CD4-positive, alpha-beta T cell treated with Interleukin-1 beta for 1 hour (primary cell): ENCODE measurements around the gene ALB.

Experiments
- DNase-seq, 2 donors: peaks; one replicate each; pipeline ENCODE4 v3.0.0-alpha.2; 2020 to 2022

The ALB gene

DNA sequence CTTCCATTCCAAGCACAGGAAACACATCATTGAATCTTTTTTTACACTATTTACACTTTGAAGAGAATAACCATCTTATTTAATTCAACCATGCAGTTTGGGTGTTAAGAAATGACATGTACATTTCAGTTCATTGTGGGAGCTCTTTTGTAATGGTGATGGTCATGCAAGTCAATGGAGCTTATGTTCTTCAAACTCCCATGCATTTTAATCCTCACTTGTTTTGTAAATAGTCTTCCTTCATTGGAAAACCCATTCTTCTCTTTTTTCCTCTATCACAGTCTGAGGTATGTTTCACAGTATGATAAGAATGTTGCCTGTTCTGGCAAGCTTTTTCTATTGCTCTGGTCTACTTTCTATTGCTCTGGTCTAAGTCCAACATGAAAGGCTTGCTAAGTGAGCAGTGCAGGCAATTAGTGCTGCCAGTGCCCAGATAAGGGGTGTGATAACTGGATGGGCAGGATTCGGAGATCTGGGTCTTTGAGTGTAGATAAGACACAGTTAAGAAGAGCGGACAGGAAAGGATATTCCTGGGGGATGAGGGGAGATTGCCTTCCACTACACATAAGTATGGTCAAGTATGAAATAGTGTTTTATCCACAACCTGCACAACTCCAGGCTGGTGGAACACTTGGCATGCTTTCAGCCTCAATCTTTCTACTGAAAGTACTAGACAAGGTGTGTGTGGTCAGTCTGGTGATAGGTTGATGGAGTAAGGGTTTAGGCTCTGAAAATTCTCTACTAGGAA lies 49.0 kb downstream of the ALB start:
- DNase-seq, result no peak

- no peak for DNase-seq
Measured at GRCh38 chr4:73453701-73454005, 49.6 kb downstream of the ALB start.

DNA sequence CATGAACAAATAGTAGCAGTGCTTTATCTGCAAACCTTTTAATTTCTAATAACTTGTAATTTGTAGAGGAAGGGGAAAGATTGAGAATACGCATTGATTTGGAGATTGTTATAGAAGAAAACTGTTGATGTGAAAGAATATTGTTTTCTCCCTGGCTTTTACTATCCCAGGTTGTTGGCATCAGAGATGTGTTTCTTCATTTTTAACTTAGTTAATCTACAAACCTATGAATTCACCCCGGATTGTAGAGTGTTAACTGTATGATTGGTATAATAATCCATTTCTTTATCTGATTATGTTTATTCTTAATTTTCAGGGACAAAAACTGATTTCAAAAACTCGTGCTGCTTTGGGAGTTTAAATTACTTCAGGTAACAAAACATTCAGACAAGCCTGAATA lies 50.8 kb downstream of the ALB start:
- DNase-seq, result no peak

GRCh38 chr4:73456177-73457022 lies 52.3 kb downstream of the ALB start:
- no peak for DNase-seq

GRCh38 chr4:73458184-73459047 lies 54.3 kb downstream of the ALB start:
- DNase-seq, result no peak

DNA sequence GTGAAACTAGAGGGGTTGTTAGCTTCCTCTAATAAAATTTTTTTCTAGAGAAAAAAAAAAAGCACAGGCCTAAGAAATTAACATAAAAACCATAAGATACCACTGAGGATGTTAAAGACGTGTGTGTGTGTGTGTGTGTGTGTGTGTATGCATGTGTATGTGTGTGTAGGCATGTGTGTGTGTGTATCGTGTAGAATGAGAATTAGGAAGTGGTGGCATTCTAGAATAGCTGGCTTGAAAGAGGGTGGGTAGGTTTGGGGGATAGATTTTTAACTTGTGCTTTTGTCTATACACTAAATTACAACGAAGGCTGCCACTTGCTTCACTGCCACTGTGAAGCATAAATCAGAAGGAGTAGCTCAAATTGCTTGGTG lies 54.9 kb downstream of the ALB start:
- no peak for DNase-seq

- no peak for DNase-seq
Measured at GRCh38 chr4:73460913-73461522, 56.9 kb downstream of the ALB start.

GRCh38 chr4:73468170-73468569 lies 64.1 kb downstream of the ALB start:
- DNase-seq, result no peak

- DNase-seq, result no peak
Measured at GRCh38 chr4:73470728-73471127, 66.6 kb downstream of the ALB start.
